GM19238 (cell line): Measurements from ENCODE around the gene CACNA2D3.

ENCODE experiments used
- DNase-seq: peaks from one replicate; pipeline ENCODE4 v3.0.0; 2011; ENCODE audit warnings: low spot score; ENCODE audit not compliant: insufficient read length

The CACNA2D3 gene

DNA sequence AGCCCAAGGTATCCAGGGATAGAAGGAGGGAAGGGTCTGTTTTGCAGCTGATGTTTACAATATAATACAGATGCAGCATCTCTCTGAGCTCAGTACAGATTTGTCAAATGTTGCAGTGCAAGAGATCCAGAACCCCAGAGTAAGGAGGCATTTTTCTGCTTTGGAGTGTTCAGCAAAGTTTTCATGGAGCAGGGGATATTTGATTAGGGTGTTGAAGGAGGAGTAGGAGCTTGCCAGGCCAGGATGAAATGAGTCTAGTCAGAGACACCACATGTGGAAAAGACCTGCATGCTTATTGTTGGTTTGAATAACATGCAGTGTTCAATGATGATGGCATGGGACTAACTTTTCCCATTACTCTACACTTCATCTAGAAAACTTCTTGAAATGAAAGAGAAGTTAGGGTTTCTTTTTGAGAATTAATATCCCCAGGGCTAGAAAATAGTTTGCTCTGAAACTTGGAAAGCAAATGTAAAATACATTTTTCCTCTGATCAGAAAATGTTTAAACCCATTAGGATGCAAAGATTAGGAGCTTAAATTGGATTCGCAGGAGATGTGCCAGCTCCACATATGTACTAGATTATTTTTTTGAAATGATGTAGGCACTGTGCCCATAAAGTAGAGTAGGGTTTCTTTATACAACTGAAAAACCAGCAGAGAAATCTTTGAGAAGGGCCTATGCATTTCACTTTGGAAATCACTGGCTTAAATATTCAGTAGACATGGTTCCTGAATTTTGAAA, 243.8 kb downstream of the CACNA2D3 start:
- no peak for DNase-seq

DNA sequence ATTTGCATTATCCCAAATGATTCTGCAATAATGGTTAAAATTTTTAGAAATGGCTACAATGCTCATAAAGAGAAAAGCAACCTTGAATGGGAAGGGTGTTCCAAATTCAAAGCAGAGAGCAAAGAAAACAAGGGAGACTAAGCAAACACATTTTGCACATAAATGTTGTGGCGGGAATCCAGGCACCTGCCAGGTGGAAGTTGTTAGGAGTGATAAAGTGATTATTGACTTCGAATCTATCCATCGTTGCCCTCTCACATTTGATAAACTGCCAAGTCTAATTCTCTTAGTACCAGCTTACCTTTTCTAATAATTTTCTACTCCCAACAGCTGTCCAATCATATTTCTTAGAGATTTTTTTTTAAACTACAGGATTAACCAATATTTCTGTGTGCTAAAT, 244.5 kb downstream of the CACNA2D3 start:
- no peak for DNase-seq

DNA sequence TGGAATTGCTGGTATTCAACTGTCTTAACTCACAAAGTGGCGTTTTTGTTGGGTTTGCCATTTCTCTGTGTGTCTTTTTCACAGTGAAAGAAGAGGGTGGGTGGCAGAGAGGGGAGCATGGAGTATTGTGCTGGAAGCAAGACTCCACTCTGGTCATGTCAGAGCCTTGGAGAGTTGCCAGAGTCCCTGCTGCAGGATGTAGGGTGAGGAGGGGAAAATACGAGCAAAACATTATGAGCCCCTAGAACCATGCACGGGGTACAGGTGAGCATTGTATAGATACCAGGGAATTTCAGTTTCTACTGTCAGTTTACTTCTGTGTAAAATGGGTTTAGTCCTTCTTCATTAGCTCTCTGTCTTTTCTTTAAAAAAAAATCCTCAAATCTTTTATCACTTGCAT, 249.9 kb downstream of the CACNA2D3 start:
- no peak for DNase-seq

DNA sequence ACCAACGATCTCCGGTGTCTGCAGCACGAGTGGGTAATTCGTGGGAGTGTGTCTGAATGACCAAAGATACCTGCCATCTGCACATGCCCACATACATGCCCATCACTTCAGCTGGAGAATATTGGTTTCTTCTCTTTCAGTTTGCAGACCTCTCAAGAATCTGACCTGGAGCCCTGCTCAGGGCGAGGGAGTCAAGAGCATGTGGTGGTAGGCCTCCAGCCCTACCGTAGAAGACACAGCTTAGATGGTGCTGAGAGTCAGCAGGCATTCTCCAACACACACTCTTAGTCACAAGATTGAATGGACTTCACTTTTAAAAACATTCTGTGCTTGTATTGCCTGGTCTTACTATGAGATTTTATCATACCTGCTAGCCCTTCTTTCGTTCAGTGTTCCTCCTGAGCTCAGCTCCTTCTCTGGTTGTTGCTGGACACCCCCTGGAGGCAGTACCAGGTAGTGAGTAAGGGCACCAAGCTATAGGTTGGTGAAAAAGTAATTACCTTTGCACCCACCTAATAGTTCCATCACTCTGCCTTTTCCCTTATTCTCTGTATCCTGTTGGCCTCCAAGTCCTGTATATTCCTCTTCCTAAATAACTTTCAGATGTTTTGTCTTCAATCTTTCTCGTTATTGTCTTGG, 252.0 kb downstream of the CACNA2D3 start:
- no peak for DNase-seq

GRCh38 chr3:54376142-54376807, 253.9 kb downstream of the CACNA2D3 start:
- DNase-seq, result no peak

GRCh38 chr3:54376939-54377578, 254.7 kb downstream of the CACNA2D3 start:
- DNase-seq, result no peak

- DNase-seq, result no peak
These were observed 255.8 kb downstream of the CACNA2D3 start for GRCh38 chr3:54378184-54378583.

- no peak for DNase-seq
These were observed 261.9 kb downstream of the CACNA2D3 start for GRCh38 chr3:54384279-54384678.

DNA sequence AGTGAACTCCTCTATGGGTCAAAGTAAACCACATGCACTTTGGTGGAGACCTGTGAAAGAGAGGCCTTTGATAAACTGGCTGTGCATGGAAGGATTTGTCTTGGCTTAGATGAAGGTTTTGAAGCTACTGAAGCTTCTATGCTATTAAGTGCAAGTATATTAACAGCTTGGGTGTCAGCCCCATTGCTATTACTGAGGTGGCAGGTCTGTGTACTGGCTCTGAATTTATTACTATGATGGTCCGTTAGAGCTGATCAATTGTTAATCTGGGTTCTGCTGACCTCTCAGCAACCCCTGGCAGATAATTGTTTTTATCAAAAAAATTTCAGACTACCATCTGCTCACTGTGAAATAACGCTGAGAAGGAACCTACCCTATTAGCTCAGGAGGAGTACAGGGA, 268.2 kb downstream of the CACNA2D3 start:
- DNase-seq, result no peak

DNA sequence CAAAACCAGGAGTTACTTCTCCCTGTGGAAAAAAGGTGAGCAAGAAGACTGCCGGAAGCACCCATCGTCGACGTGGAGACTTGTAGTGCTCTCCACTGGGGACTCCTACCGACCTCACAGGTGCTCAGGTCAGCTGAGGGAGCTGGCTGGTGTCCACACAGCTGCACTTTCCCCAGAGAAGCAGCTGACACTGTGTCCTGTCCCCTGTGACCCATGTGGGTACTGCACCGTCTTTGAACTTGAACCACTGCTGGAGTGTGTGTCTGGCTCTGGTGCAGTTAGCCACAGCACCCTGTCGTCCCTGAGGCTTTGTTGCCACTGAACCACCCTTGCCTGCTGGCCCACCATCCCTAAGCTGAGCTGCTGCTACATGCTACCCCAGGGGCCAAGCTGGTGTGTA, 270.8 kb downstream of the CACNA2D3 start:
- DNase-seq, result no peak

DNA sequence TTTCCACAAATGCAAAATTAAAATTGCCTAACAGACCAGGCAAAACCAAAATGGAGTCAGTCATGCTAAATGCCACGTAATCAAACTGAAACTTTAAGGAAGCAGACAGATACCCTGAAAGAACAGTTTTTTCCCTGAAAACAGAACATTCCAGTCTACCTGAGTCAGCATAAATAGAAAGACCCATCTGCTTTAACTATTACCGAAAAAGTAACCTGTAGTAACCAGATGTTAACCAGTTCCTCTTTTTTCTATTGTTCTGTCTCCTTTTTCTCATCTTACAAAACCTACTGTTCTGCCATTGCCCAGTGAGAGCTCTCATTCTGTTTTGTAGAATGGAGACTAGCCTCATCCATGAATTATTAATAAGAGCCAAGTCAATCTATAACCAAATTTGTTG, 286.0 kb downstream of the CACNA2D3 start:
- DNase-seq, result no peak

GRCh38 chr3:54421943-54422342, 299.6 kb downstream of the CACNA2D3 start:
- no peak for DNase-seq

- no peak for DNase-seq
These were observed 301.9 kb downstream of the CACNA2D3 start for GRCh38 chr3:54424292-54424691.

- no peak for DNase-seq
These were observed 304.0 kb downstream of the CACNA2D3 start for GRCh38 chr3:54426381-54426780.

DNA sequence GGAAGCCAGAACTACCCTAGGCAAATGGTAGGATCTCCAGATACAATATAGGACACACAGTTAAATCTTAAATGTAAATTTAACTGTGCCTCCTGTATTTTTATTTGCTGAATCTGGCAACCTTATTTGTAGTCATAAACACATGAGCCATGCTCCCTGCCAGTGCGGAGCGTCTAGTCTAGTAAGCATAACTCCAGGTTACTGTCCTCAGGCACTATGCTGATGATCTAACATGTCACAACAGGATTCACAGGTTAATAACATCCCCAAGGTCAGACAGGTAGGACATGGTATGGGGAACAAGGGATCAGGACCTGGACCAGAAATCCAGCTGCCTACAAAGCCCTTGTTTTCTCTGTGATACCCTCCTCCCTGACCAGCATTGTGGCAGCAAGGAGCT, 305.1 kb downstream of the CACNA2D3 start:
- no peak for DNase-seq

GRCh38 chr3:54427941-54428871, 305.9 kb downstream of the CACNA2D3 start:
- DNase-seq, result peak; percentile 23

DNA sequence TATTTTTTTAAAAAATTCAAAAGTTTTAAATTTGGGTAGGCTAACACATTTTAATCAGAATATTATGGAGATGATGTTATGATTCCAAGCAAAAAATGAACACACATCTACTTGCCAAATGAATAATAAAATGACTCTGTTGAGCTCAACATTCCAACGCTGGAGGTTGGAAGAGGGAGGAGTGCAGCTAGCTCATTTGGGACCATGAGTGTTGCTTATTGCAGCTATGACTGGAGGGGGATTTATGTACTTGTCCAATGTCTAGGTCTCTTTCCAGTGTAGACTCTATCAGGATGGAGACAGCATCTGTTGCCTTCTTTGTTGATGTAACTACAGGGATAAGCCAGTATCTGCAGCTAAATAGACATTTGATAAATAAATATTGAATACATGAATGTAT, 310.6 kb downstream of the CACNA2D3 start:
- no peak for DNase-seq

GRCh38 chr3:54433846-54434245, 311.5 kb downstream of the CACNA2D3 start:
- no peak for DNase-seq

- no peak for DNase-seq
These were observed 312.4 kb downstream of the CACNA2D3 start for GRCh38 chr3:54434756-54435155.

- no peak for DNase-seq
These were observed 314.9 kb downstream of the CACNA2D3 start for GRCh38 chr3:54437271-54437670.

DNA sequence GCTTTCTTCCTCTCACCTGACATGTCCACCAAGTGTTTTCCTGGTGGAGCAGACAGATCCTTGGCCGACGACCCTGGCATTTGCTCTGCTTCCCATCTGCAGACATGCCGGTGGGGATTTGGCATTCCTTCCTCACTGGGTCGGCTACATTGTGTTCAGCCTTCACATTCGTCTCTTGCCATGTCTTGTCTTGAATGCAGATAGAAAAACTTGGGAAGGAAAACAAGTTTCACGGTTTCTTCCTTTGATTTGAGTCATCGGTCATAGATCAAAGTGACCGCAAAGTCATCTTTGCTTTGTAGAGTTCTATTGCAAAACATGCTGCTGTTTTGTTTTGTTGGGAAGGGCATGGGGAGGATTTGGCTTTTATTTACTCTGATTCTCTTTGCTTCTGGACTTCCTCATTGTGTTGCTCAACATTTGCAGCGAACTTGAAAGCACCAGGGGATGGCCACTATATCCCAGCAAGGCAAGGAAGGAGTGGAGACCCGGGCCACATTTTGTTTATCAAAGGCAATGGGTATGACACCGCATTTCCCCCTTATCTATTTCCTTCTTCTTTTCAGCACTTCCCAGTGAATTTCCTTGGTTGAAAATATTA, 321.3 kb downstream of the CACNA2D3 start:
- DNase-seq, result no peak
